GM21576 (cell line): ENCODE measurements around the gene ENPP3.

Experiments used
- ATAC-seq: cut with Tn5 transposase; IDR thresholded peaks from one replicate; pipeline ENCODE4 v1.9.1; 2021; ENCODE audit warnings: mild to moderate bottlenecking, moderate library complexity; ENCODE audit not compliant: unreplicated experiment

ENPP3 gene

DNA sequence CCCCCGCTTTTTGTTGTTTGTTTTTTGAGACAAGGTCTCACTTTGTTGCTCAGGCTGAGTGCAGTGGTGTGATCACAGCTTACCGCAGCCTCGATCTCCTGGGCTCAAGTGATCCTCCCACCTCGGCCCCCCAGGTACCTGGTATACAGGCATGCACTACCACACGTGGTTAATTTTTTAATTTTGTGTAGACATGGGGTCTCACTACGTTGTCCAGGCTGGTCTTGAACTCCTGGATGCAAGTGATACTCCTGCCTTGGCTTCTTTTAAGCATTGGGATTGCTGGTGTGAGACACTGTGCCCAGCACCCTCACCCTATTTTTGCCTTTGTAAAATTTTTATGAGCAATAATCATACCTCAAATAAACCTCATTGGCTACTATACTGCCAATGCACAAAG lies 5.5 kb downstream of the ENPP3 start:
- no peak for ATAC-seq

DNA sequence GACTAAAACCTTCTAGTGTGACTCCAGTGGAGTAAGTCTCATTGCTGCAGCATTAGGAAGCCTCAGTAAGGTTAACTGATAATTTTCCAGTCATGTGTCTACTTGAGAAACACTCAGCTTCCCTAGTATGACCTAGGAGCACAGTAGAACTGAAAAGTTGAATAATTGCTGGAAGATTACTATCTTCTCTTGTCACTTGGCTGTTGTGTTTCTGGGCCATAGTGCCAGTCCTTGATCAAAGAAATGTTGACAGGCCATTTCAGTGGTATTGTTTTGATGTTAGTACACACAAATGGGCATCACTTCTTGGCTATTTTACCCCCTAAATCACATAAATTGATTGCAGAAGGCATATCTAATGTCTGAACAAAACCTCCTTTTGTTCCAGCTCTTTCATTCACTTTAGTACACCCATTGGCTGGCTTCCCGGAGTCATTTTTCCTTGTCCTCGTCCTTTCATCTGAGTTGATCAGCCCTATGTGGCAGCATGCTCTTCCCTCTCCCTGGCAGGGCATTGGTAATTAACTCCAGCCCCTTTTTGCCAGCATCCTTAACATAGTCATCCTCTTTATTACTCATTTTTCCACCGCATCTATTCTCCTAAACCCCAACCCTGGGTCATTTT lies 6.0 kb downstream of the ENPP3 start:
- no peak for ATAC-seq

DNA sequence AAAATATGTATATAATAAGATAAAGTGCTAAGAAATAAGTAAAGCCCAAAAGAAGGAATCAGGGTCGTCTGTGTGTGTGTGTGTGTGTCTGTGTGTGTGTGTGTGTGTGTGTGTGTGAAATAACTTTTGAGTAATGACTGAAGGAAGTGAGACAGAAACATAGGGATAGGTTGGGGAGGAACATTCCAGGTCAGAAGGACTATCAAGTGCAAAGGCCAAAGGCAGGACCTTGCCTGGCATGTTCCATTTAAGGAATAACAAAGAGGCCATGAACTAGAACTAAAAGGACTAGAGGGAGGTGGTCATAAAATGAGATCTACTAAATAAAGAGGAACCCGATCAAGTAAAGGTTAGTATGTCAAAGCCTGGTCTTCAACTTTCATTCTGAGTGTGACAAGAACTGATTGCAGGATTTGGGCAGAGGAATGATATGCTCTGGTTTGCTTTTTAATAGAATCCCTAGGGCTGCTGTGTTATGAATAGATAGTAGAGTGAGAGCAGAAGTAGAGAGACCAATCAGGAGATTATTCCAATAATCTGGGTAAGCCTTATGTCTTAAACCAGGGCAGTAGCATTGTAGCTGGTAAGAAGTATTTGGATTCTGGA lies 6.9 kb downstream of the ENPP3 start:
- no peak for ATAC-seq

DNA sequence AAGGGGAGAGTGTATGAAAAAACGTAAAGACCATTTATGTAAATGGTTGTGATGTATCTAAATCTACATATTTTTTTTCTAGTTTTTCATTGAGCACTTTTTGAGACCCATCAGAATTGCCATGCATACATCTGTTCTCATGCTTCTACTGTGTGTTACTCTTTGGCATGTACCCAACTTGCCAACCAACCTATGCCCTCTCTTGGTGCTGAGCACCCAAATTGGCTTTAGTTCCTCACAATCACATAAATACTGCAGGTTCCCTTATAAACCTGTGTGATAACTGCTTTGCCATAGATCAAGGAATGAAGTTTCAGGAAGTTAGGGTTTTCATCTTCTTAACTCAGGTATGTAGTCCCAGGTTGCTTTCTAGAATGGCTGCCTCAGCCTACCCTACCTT lies 7.8 kb downstream of the ENPP3 start:
- no peak for ATAC-seq

DNA sequence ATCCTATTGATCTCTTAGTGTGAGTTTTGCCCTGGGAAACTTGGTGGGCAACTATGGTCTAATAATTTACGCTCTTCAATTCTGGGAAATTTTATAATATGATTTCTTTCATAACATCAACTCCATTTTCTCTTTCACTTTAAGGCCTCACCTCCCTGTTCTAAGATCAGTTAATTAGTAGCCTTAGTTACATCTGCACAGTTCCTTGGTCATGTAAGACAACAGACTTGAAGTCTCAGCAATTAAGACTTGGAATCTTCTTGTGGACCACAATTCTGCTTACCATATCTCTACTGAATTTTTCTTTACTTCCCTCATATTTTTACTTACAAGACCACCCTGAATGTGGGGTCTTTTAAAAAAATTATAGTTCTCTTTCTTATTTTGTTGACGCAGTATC lies 8.7 kb downstream of the ENPP3 start:
- ATAC-seq, result no peak

DNA sequence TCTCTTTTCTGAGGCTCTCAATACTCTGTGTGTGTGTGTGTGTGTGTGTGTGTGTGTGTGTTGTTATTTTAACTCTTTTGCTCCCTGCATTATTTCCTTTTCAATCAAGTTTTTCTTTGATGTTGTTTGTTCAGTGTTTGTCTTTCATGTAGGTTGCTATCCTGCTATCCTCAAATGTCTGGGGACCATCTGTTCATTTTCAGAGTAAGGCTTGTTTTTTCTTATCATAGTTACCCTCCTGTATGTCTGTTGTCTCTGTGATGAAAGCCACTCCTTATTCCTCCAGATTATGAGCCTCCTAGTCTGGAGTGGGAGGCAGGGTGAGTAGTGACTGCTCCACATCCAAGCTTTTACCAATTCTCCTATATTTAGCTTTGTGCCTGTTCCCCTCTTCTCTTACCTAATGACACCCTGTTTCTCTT lies 9.2 kb downstream of the ENPP3 start:
- ATAC-seq, result no peak

DNA sequence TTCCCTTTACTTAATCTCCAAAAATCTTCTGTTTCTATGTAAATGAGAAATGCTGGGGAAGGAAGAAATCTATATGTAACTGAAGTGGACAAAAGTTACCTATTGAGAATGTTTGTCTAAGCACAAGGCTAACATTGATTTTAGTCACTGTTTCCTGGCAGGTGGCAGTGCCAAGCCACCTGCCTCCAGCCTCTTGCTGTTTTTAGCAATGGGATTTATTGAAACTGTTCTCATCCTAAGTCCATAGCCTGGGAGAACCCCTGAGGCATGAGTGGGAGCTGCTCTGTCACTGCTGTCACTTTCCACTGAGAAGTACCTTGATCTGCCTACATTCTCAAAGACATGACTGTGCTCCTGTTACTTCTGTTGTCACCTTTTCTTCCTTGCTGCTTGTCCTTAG lies 14.7 kb downstream of the ENPP3 start:
- no peak for ATAC-seq

DNA sequence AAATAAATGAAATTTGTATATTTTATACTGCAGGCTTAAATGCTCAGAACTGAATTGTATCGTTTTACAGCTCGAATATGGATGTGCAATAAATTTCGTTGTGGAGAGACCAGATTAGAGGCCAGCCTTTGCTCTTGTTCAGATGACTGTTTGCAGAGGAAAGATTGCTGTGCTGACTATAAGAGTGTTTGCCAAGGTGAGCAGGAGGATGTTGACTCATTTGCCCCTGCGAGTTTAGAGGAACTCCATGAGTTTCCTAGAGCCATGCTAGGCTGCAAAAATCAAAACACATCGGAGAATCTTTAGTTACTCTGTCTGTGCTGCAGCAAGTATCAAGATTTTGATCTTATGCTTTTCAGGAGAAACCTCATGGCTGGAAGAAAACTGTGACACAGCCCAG lies 15.4 kb downstream of the ENPP3 start:
- ATAC-seq, result no peak

DNA sequence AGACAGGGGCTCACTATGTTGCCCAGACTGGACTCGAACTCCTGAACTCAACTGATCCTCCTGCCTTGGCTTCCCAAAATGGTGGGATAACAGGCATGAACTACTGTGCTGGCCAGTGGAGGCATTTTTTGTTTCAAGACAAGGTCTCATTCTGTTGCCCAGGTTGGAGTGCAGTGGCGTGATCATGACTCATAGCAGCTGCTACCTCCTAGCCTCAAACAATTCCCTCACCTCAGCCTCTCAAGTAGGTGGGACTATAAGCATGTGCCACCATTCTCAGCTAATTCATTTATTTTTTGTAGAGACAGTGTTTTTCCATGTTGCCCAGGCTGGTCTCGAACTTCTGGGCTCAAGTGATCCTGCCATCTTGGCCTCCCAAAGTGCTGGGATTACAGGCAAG lies 17.2 kb downstream of the ENPP3 start:
- no peak for ATAC-seq

DNA sequence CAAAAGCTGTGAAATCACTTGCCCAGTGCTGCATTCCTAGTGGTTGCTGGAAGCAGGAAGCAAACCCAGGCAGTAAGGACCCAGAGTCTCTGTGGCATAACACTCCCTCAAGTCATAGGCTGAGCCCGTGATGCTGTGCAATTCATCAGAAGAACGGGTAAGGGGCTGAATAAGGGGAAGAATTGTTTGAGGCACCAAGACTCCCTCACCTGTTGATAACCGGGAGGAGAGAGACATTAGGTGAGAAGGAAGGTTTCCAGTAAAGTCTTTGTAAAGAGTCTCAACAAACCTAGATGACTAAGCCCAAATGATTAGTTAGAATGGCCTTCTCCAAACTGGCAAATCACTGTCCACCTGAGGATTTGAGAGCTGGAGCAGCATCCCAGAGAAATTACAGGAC lies 18.3 kb downstream of the ENPP3 start:
- no peak for ATAC-seq

DNA sequence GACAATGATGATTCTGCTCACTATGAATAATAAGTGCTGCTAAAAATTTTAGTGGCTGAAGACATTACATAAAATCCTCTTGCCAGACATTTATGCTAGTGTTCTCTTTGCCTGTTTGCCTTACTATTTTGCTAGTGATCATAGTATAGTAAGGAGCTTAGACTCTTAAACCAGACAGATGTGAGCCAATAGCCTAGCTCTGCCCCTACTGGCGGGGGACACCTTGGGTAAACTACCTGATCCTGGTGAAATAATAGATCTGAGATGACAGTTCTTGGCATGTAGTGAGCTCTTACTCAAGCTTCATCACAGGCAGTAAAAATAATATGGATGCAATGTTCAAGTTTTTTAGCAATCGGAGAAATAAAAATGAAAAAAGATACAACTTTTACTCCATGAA lies 18.8 kb downstream of the ENPP3 start:
- no peak for ATAC-seq

DNA sequence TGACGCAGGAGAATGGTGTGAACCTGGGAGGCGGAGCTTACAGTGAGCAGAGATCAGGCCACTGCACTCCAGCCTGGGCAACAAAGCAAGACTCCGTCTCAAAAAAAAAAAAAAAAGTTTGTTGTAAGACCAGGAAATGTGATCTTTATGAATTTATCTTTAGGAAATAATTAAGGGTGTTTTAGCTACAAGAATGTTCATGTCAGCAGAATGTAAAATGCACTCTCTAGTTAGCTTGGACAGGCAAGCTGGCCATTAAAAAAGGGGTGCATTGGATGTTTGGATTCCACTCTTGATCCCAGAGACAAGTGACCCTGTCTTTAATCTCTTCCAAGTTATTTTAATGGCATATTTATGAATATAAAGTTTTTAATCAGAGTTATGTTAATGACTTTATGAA lies 19.6 kb downstream of the ENPP3 start:
- ATAC-seq, result no peak

DNA sequence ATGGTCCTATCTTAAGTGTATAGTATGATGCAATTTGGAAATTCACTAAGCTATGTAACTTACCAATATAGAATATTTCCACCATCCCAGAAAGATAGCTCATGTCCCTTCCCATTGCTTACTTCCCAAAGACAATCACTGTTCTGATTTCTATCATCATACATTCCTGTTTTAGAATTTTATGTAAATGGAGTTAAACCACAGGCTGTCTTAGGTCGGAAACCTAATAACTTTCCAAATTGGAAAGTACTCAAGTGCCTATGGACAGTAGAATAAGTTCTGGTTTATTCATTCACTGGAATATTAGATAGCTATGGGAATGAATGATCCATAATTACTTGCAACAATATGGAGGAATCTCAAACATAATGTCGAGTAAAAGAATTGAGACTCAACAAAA lies 20.1 kb downstream of the ENPP3 start:
- no peak for ATAC-seq

DNA sequence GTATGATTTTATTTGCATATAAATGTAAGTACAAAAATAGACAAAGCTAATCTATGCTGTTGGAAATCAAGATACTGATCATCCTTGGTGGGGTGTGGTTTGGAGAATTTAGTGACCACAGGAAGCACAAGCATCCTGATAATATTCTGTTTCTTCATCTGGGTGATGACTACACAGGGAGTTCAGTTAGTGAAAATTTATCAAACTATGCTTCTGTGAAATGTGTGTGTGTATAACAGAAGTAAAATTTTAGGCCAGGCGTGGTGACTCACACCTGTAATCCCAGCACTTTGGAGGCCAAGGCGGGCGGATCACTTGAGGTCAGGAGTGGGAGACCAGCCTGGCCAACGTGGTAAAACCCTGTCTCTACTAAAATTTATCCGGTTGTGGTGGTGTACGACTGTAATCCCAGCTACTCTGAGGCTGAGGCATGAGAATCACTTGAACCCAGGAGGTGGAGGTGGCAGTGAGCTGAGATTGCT lies 20.6 kb downstream of the ENPP3 start:
- no peak for ATAC-seq

DNA sequence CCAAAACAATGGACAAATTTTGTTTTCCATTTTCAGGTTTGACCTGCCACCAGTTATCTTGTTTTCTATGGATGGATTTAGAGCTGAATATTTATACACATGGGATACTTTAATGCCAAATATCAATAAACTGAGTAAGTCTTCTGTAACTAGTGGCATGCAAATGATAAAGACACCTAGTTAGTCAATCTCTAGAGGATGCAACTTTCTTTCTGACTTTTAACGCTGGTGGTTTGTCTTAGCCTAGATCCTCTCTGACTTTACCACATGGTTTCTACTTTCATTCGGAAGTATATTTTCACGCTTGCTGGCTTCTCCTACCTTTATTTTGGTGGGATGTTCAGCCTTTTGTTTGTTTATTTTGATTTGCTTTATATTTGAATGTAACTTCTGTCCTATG lies 21.2 kb downstream of the ENPP3 start:
- ATAC-seq, result no peak

DNA sequence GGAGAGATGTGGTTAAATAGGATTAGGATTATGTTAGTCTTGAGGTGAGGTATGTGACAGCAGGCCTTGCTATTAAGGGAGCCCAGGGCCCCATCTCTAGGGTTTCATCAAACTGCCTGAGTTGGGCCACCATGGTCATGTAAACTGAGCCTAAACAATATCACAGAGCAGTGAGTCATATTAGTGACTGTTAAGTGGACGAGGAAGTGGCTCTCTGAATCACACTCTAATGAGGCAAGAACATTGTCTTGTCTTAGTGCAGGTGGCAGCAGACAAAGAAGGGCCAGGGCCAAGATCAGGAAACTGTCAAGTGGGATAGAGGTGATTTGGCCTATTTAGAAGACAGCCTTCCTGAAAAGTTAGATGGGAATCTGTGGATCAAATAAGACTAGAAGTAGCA lies 23.1 kb downstream of the ENPP3 start:
- ATAC-seq, result no peak

DNA sequence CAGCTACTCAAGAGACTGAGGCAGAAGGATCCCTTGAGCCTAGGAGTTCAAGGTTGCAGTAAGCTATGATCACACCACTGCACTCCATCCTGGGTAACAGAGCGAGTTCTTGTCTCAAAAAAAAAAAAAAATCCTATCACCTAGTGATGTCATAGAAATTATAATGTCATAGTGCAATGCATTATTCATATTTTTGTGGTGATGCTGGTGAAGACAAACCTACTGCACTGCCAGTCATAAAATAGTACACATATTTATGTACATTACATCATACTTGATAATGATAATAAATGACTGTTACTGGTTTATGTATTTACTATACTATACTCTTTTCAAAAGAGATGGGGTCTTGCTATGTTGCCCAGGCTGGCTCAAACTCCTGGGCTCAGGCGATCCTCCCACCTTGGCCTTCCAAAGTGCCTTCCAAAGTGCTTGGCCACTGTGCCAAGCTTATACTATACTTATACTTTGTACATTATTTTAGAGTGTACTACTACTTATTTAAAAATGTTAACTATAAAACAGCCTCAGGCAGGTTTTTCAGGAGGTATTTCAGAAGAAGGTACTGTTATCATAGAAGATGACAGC lies 26.6 kb downstream of the ENPP3 start:
- ATAC-seq, result no peak

DNA sequence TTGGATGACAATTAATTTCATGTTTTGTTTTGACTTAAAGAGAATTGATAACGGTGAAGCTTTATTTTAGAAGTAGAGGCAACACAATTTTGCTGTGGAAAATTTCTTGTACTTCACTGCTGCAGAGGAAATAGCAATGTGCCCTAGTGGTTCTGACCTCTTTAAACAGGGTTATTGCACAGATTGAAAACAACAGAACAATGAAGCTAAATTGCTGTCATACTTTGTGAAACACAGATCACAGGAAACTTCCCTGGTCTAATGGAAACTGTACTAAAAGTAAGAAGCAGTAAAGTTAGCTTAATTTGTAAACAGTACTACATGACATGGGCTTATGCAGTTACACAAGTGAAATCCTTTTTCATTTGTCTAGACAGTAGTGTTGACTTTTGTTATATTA lies 32.8 kb downstream of the ENPP3 start:
- no peak for ATAC-seq

DNA sequence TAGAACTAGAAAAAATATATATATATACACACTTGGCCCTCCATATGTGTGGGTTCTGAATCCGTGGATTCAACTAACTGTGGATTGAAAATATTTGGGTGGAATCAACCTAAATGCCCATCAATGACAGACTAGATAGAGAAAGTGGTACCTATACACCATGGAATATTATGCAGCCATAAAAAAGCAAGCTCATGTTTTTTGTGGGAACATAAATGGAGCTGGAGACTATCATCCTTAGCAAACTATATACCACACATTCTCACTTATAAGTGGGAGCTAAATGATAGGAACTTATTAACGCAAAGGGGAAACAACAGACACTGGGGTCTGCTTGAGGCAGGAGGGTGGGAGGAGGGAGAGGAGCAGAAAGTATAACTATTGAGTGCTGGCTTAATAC lies 36.1 kb downstream of the ENPP3 start:
- ATAC-seq, result no peak

DNA sequence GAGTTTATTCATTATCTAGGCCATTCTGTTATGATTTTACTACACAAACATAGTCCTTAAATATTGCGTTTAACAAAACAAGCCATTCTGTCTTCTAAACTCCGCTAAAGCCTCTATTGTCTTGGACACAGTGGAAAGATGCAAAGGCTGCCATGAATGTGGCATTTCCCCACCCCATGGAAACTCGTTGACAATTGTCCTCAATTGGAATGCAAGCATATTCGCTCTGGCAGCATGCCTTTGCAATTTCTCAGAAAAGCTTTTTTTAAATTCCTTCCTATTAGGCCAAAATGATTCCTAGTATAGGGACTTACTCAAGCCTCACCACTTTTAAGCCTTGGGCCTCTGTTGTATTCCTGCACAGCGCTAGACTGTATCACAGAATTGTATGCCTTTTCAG lies 41.3 kb downstream of the ENPP3 start:
- no peak for ATAC-seq

DNA sequence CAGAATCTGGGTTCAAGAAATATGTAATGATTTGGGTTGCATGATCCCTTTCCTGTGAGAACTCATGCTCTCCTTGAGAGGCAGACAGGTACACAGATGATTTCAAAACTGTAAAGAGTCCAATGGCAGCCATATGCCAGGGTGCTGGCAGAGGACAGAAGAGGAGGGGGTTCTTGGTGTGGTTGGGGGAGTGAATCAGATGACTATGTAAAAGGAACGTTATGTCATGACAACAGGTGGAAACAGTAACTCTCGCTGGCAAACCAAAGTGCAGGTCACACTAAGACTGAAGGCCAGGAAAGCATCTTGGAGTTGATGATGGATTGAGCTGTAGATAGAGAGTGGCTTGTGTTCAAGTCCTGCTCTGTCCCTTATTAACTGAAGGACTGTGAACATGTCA lies 43.8 kb downstream of the ENPP3 start:
- ATAC-seq, result no peak

DNA sequence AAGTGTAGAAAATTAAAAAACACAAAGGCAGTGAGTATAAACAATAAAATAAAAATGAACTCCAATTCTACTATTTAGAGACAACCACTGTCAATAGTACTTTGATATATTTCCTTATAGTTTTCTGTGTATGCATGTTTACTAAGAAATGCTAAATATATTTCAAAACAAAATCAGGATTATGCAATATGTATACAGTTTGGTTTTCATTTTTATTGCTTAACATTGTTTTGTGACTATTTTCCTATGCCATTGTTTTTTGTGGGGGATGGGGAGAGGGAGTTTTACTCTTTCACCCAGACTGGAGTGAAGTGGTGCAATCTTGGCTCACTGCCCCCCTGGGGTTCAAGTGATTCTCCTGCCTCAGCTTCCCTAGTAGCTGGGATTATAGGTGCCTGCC lies 44.5 kb downstream of the ENPP3 start:
- no peak for ATAC-seq

DNA sequence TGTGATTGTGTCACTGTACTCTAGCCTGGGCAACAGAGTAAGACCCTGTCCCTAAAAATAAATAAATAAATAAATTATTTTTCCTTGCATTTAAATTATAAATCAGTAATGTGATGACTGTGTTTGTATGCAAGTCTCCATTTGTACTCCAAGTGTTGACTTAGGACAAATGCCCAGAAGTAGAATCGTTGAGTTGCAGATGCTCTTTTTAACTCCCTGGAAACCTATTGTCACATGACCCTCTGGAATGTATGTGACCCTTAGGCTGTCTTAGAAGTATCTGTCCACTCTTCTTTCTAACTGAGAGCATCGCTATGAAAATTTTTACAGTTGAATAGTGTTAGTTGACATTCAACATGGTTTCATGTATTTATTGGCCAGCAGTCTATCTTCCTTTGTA lies 45.3 kb downstream of the ENPP3 start:
- no peak for ATAC-seq
